Endothelial cell of umbilical vein (primary cell): ENCODE measurements around the gene BCAR3. TPM values are rescaled to one million over a fixed set of nuclear protein-coding genes. Genes with fewer than 3 reads are reported as not detected.

ENCODE experiments used
- BruUV-seq: library from RNA; stranded (reverse); fragments of 400-500 nt; replicated peaks from 2 replicates; lab custom pipeline; 2021; lab: Mats Ljungman, UMichigan
- CTCF ChIA-PET: fragments of 300-600, 350-600 bp; sonication (Branson Sonifier 250); formaldehyde crosslinking; loops from one replicate; lab custom pipeline; 2021; ENCODE audit warnings: antibody characterized with exemption, inconsistent platforms; lab: Charles Lee
- POLR2A ChIA-PET: fragments of 300-600, 350-600 bp; sonication (Branson Sonifier 250); formaldehyde crosslinking; loops from one replicate; lab custom pipeline; 2021; ENCODE audit warnings: antibody characterized with exemption, inconsistent platforms; lab: Charles Lee
- DNase-seq: peaks from one replicate; pipeline ENCODE4 v3.0.0-alpha.2; 2011; ENCODE audit warnings: low read depth, low spot score
- FAIRE-seq: peaks from 2 replicates; lab custom pipeline; 2011; peaks lifted over from hg19 to GRCh38; lab: Jason Lieb, UNC
- H2AFZ ChIP-seq: 2 replicates; pipeline ENCODE4 v1.6.0; 2012; ENCODE audit warnings: low read depth, low read length, control low read depth, inconsistent platforms
- H3K27ac ChIP-seq: 2 replicates; pipeline ENCODE4 v1.5.1; 2011; ENCODE audit warnings: low read depth, mild to moderate bottlenecking, control low read depth, low read length, moderate library complexity; ENCODE audit not compliant: insufficient read depth
- H3K27me3 ChIP-seq, 2 experiments: 2 replicates each; pipeline versions ENCODE4 v1.6.0 to v1.6.1; 2011; ENCODE audit warnings: low read length in 2 of 2, mixed read lengths in 1 of 2; ENCODE audit not compliant: control insufficient read depth in 2 of 2, insufficient read depth in 2 of 2
- H3K36me3 ChIP-seq, 2 experiments: 2 replicates in 1 of 2; 3 replicates in 1 of 2; pipeline ENCODE4 v1.5.1; 2011; ENCODE audit warnings: low read length in 2 of 2, mild to moderate bottlenecking in 1 of 2, moderate library complexity in 1 of 2; ENCODE audit not compliant: control insufficient read depth in 2 of 2, insufficient read depth in 2 of 2; ENCODE audit errors: extremely low read depth in 1 of 2
- H3K4me1 ChIP-seq: 3 replicates; pipeline ENCODE4 v1.5.1; 2011; ENCODE audit warnings: mild to moderate bottlenecking, low read length; ENCODE audit not compliant: control insufficient read depth, insufficient read depth; ENCODE audit errors: extremely low read depth
- H3K4me2 ChIP-seq: 2 replicates; pipeline ENCODE4 v1.6.1; 2011; ENCODE audit warnings: low read length, control low read depth, mixed read lengths; ENCODE audit not compliant: insufficient read depth
- H3K4me3 ChIP-seq, 3 experiments: fragments of 200-600 bp in 1 of 3; sonication (generic), shearing (Covaris generic) in 1 of 3; replicated peaks in 1 of 3; 2 replicates each; pipeline ENCODE4 v1.5.1; 2011 to 2016; ENCODE audit warnings: control low read depth in 3 of 3, low read length in 3 of 3, mild to moderate bottlenecking in 2 of 3, inconsistent platforms in 1 of 3, low read depth in 1 of 3, moderate library complexity in 1 of 3; ENCODE audit not compliant: insufficient read depth in 1 of 3
- H3K79me2 ChIP-seq: 2 replicates; pipeline ENCODE4 v1.6.0; 2012; ENCODE audit warnings: low read length, inconsistent platforms; ENCODE audit not compliant: control insufficient read depth, insufficient read depth
- H3K9ac ChIP-seq: replicated peaks from 2 replicates; pipeline ENCODE3; 2011; ENCODE audit warnings: low read length, control low read depth; ENCODE audit not compliant: insufficient read depth; ENCODE audit errors: extremely low read depth
- H3K9me1 ChIP-seq: replicated peaks from 3 replicates; pipeline ENCODE4 v1.6.0; 2011; ENCODE audit warnings: mild to moderate bottlenecking, low read length; ENCODE audit not compliant: control insufficient read depth, insufficient read depth; ENCODE audit errors: extremely low read depth
- H3K9me3 ChIP-seq: replicated peaks from 2 replicates; pipeline ENCODE4 v1.5.1; 2012; ENCODE audit warnings: low read length, inconsistent platforms; ENCODE audit not compliant: control insufficient read depth, insufficient read depth
- H4K20me1 ChIP-seq: replicated peaks from 2 replicates; pipeline ENCODE3; 2011; ENCODE audit warnings: mild to moderate bottlenecking, low read length; ENCODE audit not compliant: control insufficient read depth, insufficient read depth; ENCODE audit errors: extremely low read depth
- EZH2 ChIP-seq: IDR thresholded peaks from 2 replicates; pipeline ENCODE4 v1.6.1; 2012; ENCODE audit warnings: borderline replicate concordance, low read depth, mild to moderate bottlenecking, moderate library complexity, low read length, inconsistent platforms; ENCODE audit not compliant: severe bottlenecking
- FOS ChIP-seq: IDR thresholded peaks from 2 replicates; pipeline ENCODE4 v1.6.1; 2011; ENCODE audit warnings: mild to moderate bottlenecking, low read length, moderate library complexity, borderline replicate concordance; ENCODE audit not compliant: insufficient read depth
- GATA2 ChIP-seq: IDR thresholded peaks from 2 replicates; pipeline ENCODE4 v1.7.0; 2011; ENCODE audit warnings: low read depth, mild to moderate bottlenecking, moderate library complexity, mixed read lengths, low read length; ENCODE audit not compliant: insufficient read length, insufficient read depth
- JUN ChIP-seq: IDR thresholded peaks from 2 replicates; pipeline ENCODE4 v1.6.1; 2011; ENCODE audit warnings: borderline replicate concordance, low read depth; ENCODE audit not compliant: insufficient read length, insufficient read depth
- MYC ChIP-seq: IDR thresholded peaks from one replicate; pipeline ENCODE4 v1.6.1; 2011; ENCODE audit warnings: mild to moderate bottlenecking, low read depth, low read length
- POLR2A ChIP-seq: IDR thresholded peaks from 2 replicates; pipeline ENCODE4 v1.6.1; 2012; ENCODE audit warnings: low read depth, mild to moderate bottlenecking, control low read depth, low read length
- POLR2AphosphoS5 ChIP-seq: IDR thresholded peaks from 2 replicates; pipeline ENCODE4 v1.6.1; 2012; ENCODE audit warnings: low read depth, mild to moderate bottlenecking, control low read depth, low read length, moderate library complexity; ENCODE audit not compliant: insufficient read depth
- dilution Hi-C: fragments of 300-500 bp; cut with MboI; formaldehyde crosslinking; loops from one replicate; pipeline ENCODE4 v1.15.0; 2019; ENCODE audit warnings: low sequenced_read_pairs; ENCODE audit not compliant: extremely low pct_ligation_motif_present
- intact Hi-C: fragments of 100-400 bp; cut with micrococcal nuclease; formaldehyde crosslinking; loops from one replicate; pipeline ENCODE4 v1.10.0; 2022
- polyA plus RNA-seq, 4 experiments: library from polyadenylated mRNA; depleted of rRNA in 3 of 4; stranded (reverse) in 3 of 4; unstranded in 1 of 4; fragments of >200 nt; gene quantifications; 2 replicates each; pipeline versions ENCODE4 v1.2.1 to v1.2.3, GENCODE V29; 2011 to 2012; ENCODE audit warnings: missing spikeins in 1 of 4
- total RNA-seq: library from RNA; stranded (reverse); gene quantifications from 2 replicates; pipeline ENCODE4 v1.2.3, GENCODE V29; 2021
- TF ChIP-seq, protein P1 (sequence below): IDR thresholded peaks from 2 replicates; pipeline ENCODE4 v1.6.1; 2011; ENCODE audit not compliant: insufficient read depth, insufficient read length
- TF ChIP-seq, protein P2 (sequence below), 2 donors: IDR thresholded peaks; 1 replicate in 1 of 2; 2 replicates in 1 of 2; pipeline ENCODE4 v1.5.1; 2011; ENCODE audit warnings: low read length in 2 of 2, mild to moderate bottlenecking in 2 of 2, moderate library complexity in 2 of 2, control low read depth in 1 of 2, inconsistent platforms in 1 of 2, low read depth in 1 of 2; ENCODE audit not compliant: insufficient read depth in 1 of 2; ENCODE audit errors: extremely low read depth in 1 of 2

The BCAR3 gene
- total and polyA plus RNA-seq, 2 donors (not counting 3 experiments of a cell fraction or from before 2014, with no cell fraction given) = 17.5 to 32.9 TPM

DNA sequence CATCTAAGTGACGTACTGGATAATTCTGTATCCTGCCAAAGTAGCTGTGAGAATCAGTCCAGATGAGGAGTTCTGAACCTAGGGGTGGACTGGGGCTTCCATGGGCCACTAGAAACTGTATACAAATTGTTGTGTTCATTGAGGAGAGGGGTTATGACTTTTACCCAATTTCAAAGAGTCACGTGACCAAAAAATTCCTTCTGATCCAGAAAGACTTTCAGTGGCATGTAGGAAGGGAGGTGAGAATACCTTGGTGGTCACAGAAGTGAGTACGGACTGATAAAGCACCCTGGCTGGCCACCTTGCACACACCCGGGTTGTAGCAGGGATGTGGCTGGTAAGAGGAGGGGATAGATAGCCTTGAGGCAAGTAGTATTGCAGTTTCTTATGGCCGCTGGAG lies 60.4 kb downstream of the BCAR3 start:
- Histone ChIP-seq H3K9me1 (no peaks in the 10 kb centered on the region), H3K79me2 (peaks cover 81% of the 10 kb centered on the region), H3K4me1 (peaks cover 64% of the 10 kb centered on the region), H3K27ac (no peak overlapping the region), H3K4me2 (no peak overlapping the region), H2AFZ (no peak overlapping the region), H3K4me3 (no peak overlapping the region), H3K36me3 (no peaks in the 10 kb centered on the region), H3K9me3 (no peaks in the 10 kb centered on the region), H4K20me1 (no peaks in the 10 kb centered on the region), H3K9ac (no peak overlapping the region), H3K27me3 (no peaks in the 10 kb centered on the region)
- dilution Hi-C loops (no loop called here), intact Hi-C loops (no loop called here)
- FAIRE-seq = no peak
- ChIA-PET POLR2A (no interaction called here), CTCF (no interaction called here)
- BruUV-seq = no TSS peak
- no peak for TF ChIP-seq POLR2AphosphoS5
- TF ChIP-seq EZH2 = no peak
- no peak for TF ChIP-seq FOS
- TF ChIP-seq MYC = no peak
- no peak for TF ChIP-seq JUN
- TF ChIP-seq GATA2 = no peak
- no peak for TF ChIP-seq POLR2A
- TF ChIP-seq, protein P1, sequence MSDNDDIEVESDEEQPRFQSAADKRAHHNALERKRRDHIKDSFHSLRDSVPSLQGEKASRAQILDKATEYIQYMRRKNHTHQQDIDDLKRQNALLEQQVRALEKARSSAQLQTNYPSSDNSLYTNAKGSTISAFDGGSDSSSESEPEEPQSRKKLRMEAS = no peak
- TF ChIP-seq, protein P2, sequence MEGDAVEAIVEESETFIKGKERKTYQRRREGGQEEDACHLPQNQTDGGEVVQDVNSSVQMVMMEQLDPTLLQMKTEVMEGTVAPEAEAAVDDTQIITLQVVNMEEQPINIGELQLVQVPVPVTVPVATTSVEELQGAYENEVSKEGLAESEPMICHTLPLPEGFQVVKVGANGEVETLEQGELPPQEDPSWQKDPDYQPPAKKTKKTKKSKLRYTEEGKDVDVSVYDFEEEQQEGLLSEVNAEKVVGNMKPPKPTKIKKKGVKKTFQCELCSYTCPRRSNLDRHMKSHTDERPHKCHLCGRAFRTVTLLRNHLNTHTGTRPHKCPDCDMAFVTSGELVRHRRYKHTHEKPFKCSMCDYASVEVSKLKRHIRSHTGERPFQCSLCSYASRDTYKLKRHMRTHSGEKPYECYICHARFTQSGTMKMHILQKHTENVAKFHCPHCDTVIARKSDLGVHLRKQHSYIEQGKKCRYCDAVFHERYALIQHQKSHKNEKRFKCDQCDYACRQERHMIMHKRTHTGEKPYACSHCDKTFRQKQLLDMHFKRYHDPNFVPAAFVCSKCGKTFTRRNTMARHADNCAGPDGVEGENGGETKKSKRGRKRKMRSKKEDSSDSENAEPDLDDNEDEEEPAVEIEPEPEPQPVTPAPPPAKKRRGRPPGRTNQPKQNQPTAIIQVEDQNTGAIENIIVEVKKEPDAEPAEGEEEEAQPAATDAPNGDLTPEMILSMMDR (IDR thresholded peaks at IDR 0.05; ENCODE audit: extremely low read depth in 1 of 2, insufficient read depth in 1 of 2, low read depth in 1 of 2, low read length in 2 of 2) = no peak
- no peak for DNase-seq
